ENCODE measurements around the gene RNPS1. TPM values are rescaled to one million over a fixed set of nuclear protein-coding genes. Genes with fewer than 3 reads are reported as not detected.

The RNPS1 gene
- polyA plus RNA-seq, 1 experiment: 95.3 TPM

GRCh38 chr16:2226245-2226793 is 41.6 kb downstream of the RNPS1 start:
- ChIA-PET POLR2A (no interaction called here), CTCF (no interaction called here)
- Histone ChIP-seq H3K9me3 (ENCODE audit: control insufficient read depth, insufficient read depth, low read length) (no peaks in the 10 kb centered on the region; the same call in 1 of the 2 replicates), H3K27ac (ENCODE audit: low read depth, low read length) (no peak overlapping the region), H3K4me3 (ENCODE audit: low read depth, low read length) (no peak overlapping the region), H3K27me3 (ENCODE audit: control insufficient read depth, insufficient read depth, low read length) (no peaks in the 10 kb centered on the region)
- no peak for DNase-seq (ENCODE audit: low read depth, low spot score)
- TF ChIP-seq CTCF (IDR thresholded peaks at IDR 0.05; ENCODE audit: low read depth, low read length): no peak

- ChIA-PET POLR2A (no interaction called here), CTCF (no interaction called here)
- Histone ChIP-seq H3K27ac (ENCODE audit: low read depth, low read length) (peak overlapping the region; percentile 31), H3K9me3 (ENCODE audit: control insufficient read depth, insufficient read depth, low read length) (no peaks in the 10 kb centered on the region; the same call in 1 of the 2 replicates), H3K4me3 (ENCODE audit: low read depth, low read length) (peak overlapping the region; percentile 85), H3K27me3 (ENCODE audit: control insufficient read depth, insufficient read depth, low read length) (no peaks in the 10 kb centered on the region)
- TF ChIP-seq CTCF (IDR thresholded peaks at IDR 0.05; ENCODE audit: low read depth, low read length): no peak
- DNase-seq (ENCODE audit: low read depth, low spot score): no peak
These were observed 43.9 kb downstream of the RNPS1 start for GRCh38 chr16:2223942-2224486.

GRCh38 chr16:2223221-2223941 is 44.5 kb downstream of the RNPS1 start, which contains the start of gene E4F1:
Gene E4F1, plus strand, starts transcription at chr16:2223591. Its CDS starts 23 bp downstream, at chr16:2223614.
- ChIA-PET POLR2A (no interaction called here), CTCF (no interaction called here)
- Histone ChIP-seq H3K27ac (ENCODE audit: low read depth, low read length) (peak within 1 kb of the TSS; percentile 47), H3K4me3 (ENCODE audit: low read depth, low read length) (peak within 1 kb of the TSS; percentile 85), H3K9me3 (ENCODE audit: control insufficient read depth, insufficient read depth, low read length) (no peaks in the 10 kb centered on the region; the same call in 1 of the 2 replicates), H3K27me3 (ENCODE audit: control insufficient read depth, insufficient read depth, low read length) (no peaks in the 10 kb centered on the region)
- TF ChIP-seq CTCF (IDR thresholded peaks at IDR 0.05; ENCODE audit: low read depth, low read length): no peak
- DNase-seq (ENCODE audit: low read depth, low spot score): peak; percentile 98

GRCh38 chr16:2216330-2216729 is 51.6 kb downstream of the RNPS1 start:
- no peaks in the 10 kb centered on the region for H3K27me3 ChIP-seq (ENCODE audit: control insufficient read depth, insufficient read depth, low read length)
- no peak overlapping the region for H3K27ac ChIP-seq (ENCODE audit: low read depth, low read length)
- H3K9me3 ChIP-seq (ENCODE audit: control insufficient read depth, insufficient read depth, low read length): no peaks in the 10 kb centered on the region
- H3K4me3 ChIP-seq (ENCODE audit: low read depth, low read length): no peak overlapping the region
- no peak for DNase-seq (ENCODE audit: low read depth, low spot score)
- ChIA-PET POLR2A (interaction anchor here (0.7 kb wide), 1 partner anchor 273 kb away, joined by 4 read pairs; no protein-coding TSS in a partner anchor), CTCF (no interaction called here)
- no peak for TF ChIP-seq CTCF (IDR thresholded peaks at IDR 0.05; ENCODE audit: low read depth, low read length)

- CTCF ChIA-PET: no interaction called here
- POLR2A ChIA-PET: interaction anchor here (0.6 to 1.7 kb wide), 7 partner anchors 8 to 318 kb away, joined by 3 to 27 read pairs (median 3); partner anchors contain the start of gene TRAF7
- Histone ChIP-seq H3K27ac (ENCODE audit: low read depth, low read length) (peak within 1 kb of the TSS; percentile 87), H3K9me3 (ENCODE audit: control insufficient read depth, insufficient read depth, low read length) (no peaks in the 10 kb centered on the region), H3K4me3 (ENCODE audit: low read depth, low read length) (peak within 1 kb of the TSS; percentile 77), H3K27me3 (ENCODE audit: control insufficient read depth, insufficient read depth, low read length) (no peaks in the 10 kb centered on the region)
- no peak for DNase-seq (ENCODE audit: low read depth, low spot score)
- TF ChIP-seq CTCF (IDR thresholded peaks at IDR 0.05; ENCODE audit: low read depth, low read length): no peak
These were observed 53.3 kb downstream of the RNPS1 start, which contains the start of gene PGP for GRCh38 chr16:2214719-2214968. Gene PGP, minus strand, starts transcription at chr16:2214840. Its CDS starts 63 bp downstream, at chr16:2214777.
